Activated CD8-positive, alpha-beta memory T cell treated with anti-CD3 and anti-CD28 coated beads, Interleukin-2, amount 50 U/mL, for 1 hour (primary cell): ENCODE results near the gene SETBP1.

Source experiments
- DNase-seq: peaks from one replicate; pipeline ENCODE4 v3.0.0-alpha.2; 2020; ENCODE audit errors: extremely low read depth

SETBP1 gene

GRCh38 chr18:44870631-44871502, 190.2 kb downstream of the SETBP1 start:
- DNase-seq = no peak

- no peak for DNase-seq
Observed at GRCh38 chr18:44871771-44872170, 191.1 kb downstream of the SETBP1 start.

- DNase-seq = no peak
Observed at GRCh38 chr18:44876024-44876423, 195.3 kb downstream of the SETBP1 start.

- no peak for DNase-seq
Observed at GRCh38 chr18:44876755-44877154, 196.1 kb downstream of the SETBP1 start.

- no peak for DNase-seq
Observed at GRCh38 chr18:44878335-44878734, 197.6 kb downstream of the SETBP1 start.

- no peak for DNase-seq
Observed at GRCh38 chr18:44880170-44880569, 199.5 kb downstream of the SETBP1 start.

- no peak for DNase-seq
Observed at GRCh38 chr18:44881461-44882162, 200.9 kb downstream of the SETBP1 start.

GRCh38 chr18:44882163-44882868, 201.6 kb downstream of the SETBP1 start:
- DNase-seq = no peak

GRCh38 chr18:44883671-44884070, 203.0 kb downstream of the SETBP1 start:
- DNase-seq = no peak

GRCh38 chr18:44884431-44884830, 203.7 kb downstream of the SETBP1 start:
- DNase-seq = no peak

- no peak for DNase-seq
Observed at GRCh38 chr18:44885507-44885906, 204.8 kb downstream of the SETBP1 start.

GRCh38 chr18:44887227-44887631, 206.5 kb downstream of the SETBP1 start:
- DNase-seq = no peak

GRCh38 chr18:44889111-44889510, 208.4 kb downstream of the SETBP1 start:
- no peak for DNase-seq

GRCh38 chr18:44893045-44893706, 212.5 kb downstream of the SETBP1 start:
- DNase-seq = no peak

- no peak for DNase-seq
Observed at GRCh38 chr18:44893966-44894365, 213.3 kb downstream of the SETBP1 start.

- DNase-seq = no peak
Observed at GRCh38 chr18:44895176-44895798, 214.6 kb downstream of the SETBP1 start.

GRCh38 chr18:44896846-44897245, 216.2 kb downstream of the SETBP1 start:
- DNase-seq = no peak

- no peak for DNase-seq
Observed at GRCh38 chr18:44897411-44897810, 216.7 kb downstream of the SETBP1 start.

GRCh38 chr18:44897816-44898215, 217.1 kb downstream of the SETBP1 start:
- no peak for DNase-seq

- DNase-seq = no peak
Observed at GRCh38 chr18:44898498-44898897, 217.8 kb downstream of the SETBP1 start.

GRCh38 chr18:44899832-44900231, 219.1 kb downstream of the SETBP1 start:
- no peak for DNase-seq
